SH-SY5Y (cell line): ENCODE measurements around the gene SPCS2.

Source experiments
- GATA2 ChIP-seq: IDR thresholded peaks from 2 replicates; pipeline ENCODE4 v1.6.1; 2011; ENCODE audit warnings: mild to moderate bottlenecking, low read depth, low read length
- GATA3 ChIP-seq: IDR thresholded peaks from 2 replicates; pipeline ENCODE4 v1.6.1; 2011; ENCODE audit warnings: low read depth, mild to moderate bottlenecking, low read length, moderate library complexity

DNA sequence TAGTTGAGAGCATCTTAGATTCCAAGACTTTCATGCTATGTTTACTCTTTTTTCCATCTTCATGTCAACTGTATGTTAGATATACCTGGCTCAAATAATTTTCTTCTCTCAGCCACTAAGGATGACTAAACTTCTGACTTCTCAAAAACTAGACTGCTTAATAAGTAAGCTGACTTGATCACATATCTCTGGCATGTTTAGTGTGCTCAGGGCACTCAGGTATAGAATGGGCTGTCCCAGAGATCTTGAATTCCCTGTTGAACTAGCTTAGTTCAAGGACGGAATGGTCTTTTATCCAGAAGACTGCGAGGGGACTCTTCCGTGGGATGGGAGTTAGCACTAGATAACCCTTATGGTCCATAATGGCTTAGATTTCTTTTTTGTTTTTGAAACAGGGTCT is 52.6 kb downstream of the SPCS2 start:
- TF ChIP-seq GATA3 (no peak), GATA2 (no peak)
